H9 (cell line): ENCODE results near the gene LARP6. TPM values are rescaled to one million over a fixed set of nuclear protein-coding genes. Genes with fewer than 3 reads are reported as not detected.

Experiments
- DNase-seq: peaks from one replicate; pipeline ENCODE4 v3.0.0-alpha.2; 2017
- H2AFZ ChIP-seq: one replicate; pipeline ENCODE4 v1.6.1; 2013; ENCODE audit warnings: mild to moderate bottlenecking, low read length, control low read depth, moderate library complexity
- H2AK5ac ChIP-seq: 2 replicates; pipeline ENCODE4 v1.6.1; 2013; ENCODE audit warnings: low read length, control low read depth, mixed read lengths; ENCODE audit not compliant: insufficient read length
- H2BK120ac ChIP-seq: one replicate; pipeline ENCODE4 v1.6.1; 2013; ENCODE audit warnings: low read depth, mild to moderate bottlenecking, low read length, control low read depth, inconsistent platforms; ENCODE audit not compliant: poor library complexity, severe bottlenecking
- H2BK12ac ChIP-seq: 2 replicates; pipeline ENCODE4 v1.6.1; 2013; ENCODE audit warnings: low read length, control low read depth, mixed read lengths, low read depth; ENCODE audit not compliant: insufficient read length
- H2BK15ac ChIP-seq: 2 replicates; pipeline ENCODE4 v1.6.1; 2013; ENCODE audit warnings: low read depth, low read length, control low read depth
- H2BK20ac ChIP-seq: one replicate; pipeline ENCODE4 v1.6.1; 2013; ENCODE audit warnings: low read depth, mild to moderate bottlenecking, low read length, control low read depth, inconsistent platforms; ENCODE audit not compliant: poor library complexity, severe bottlenecking
- H2BK5ac ChIP-seq: 2 replicates; pipeline ENCODE4 v1.6.1; 2013; ENCODE audit warnings: low read length, control low read depth, mixed read lengths; ENCODE audit not compliant: insufficient read length
- H3K14ac ChIP-seq: 2 replicates; pipeline ENCODE4 v1.6.1; 2013; ENCODE audit warnings: low read length, control low read depth; ENCODE audit not compliant: insufficient read depth
- H3K18ac ChIP-seq: 2 replicates; pipeline ENCODE4 v1.6.1; 2013; ENCODE audit warnings: low read depth, mild to moderate bottlenecking, mixed read lengths, low read length, control low read depth; ENCODE audit not compliant: insufficient read length
- H3K23ac ChIP-seq: 2 replicates; pipeline ENCODE4 v1.6.1; 2013; ENCODE audit warnings: low read length, control low read depth, mixed read lengths, low read depth; ENCODE audit not compliant: insufficient read length
- H3K23me2 ChIP-seq: 2 replicates; pipeline ENCODE4 v1.6.1; 2013; ENCODE audit warnings: low read depth, mild to moderate bottlenecking, mixed read lengths, low read length, control low read depth; ENCODE audit not compliant: insufficient read length, poor library complexity, severe bottlenecking
- H3K27ac ChIP-seq: 2 replicates; pipeline ENCODE4 v1.5.1; 2013; ENCODE audit warnings: low read length, control low read depth, mixed read lengths, low read depth; ENCODE audit not compliant: insufficient read length
- H3K27me3 ChIP-seq: 2 replicates; pipeline ENCODE4 v1.6.1; 2013; ENCODE audit warnings: low read length, control low read depth, inconsistent platforms; ENCODE audit not compliant: insufficient read depth
- H3K4ac ChIP-seq: 2 replicates; pipeline ENCODE4 v1.6.1; 2013; ENCODE audit warnings: low read depth, mild to moderate bottlenecking, control low read depth, inconsistent platforms, low read length, moderate library complexity
- H3K4me1 ChIP-seq: 2 replicates; pipeline ENCODE4 v1.6.1; 2013; ENCODE audit warnings: low read length, control low read depth, inconsistent platforms; ENCODE audit not compliant: insufficient read depth
- H3K4me2 ChIP-seq: 2 replicates; pipeline ENCODE4 v1.6.1; 2013; ENCODE audit warnings: low read length, control low read depth, mixed read lengths; ENCODE audit not compliant: insufficient read length, insufficient read depth
- H3K56ac ChIP-seq: 2 replicates; pipeline ENCODE4 v1.6.1; 2013; ENCODE audit warnings: low read depth, mild to moderate bottlenecking, mixed read lengths, low read length, control low read depth; ENCODE audit not compliant: insufficient read length
- H3K79me1 ChIP-seq: 2 replicates; pipeline ENCODE4 v1.6.1; 2013; ENCODE audit warnings: low read depth, mild to moderate bottlenecking, moderate library complexity, low read length, control low read depth, inconsistent platforms; ENCODE audit not compliant: insufficient read depth, poor library complexity, severe bottlenecking
- H3K79me2 ChIP-seq: 2 replicates; pipeline ENCODE4 v1.6.1; 2013; ENCODE audit warnings: low read length, control low read depth, inconsistent platforms; ENCODE audit not compliant: insufficient read depth
- H3K9ac ChIP-seq: 2 replicates; pipeline ENCODE4 v1.6.1; 2013; ENCODE audit warnings: low read length, control low read depth, mixed read lengths; ENCODE audit not compliant: insufficient read length; ENCODE audit errors: extremely low read depth
- H3K9me3 ChIP-seq: one replicate; pipeline ENCODE4 v1.6.1; 2013; ENCODE audit warnings: low read depth, low read length, inconsistent platforms; ENCODE audit not compliant: control insufficient read depth
- H3T11ph ChIP-seq: one replicate; pipeline ENCODE4 v1.6.1; 2013; ENCODE audit warnings: mild to moderate bottlenecking, low read length, control low read depth, inconsistent platforms
- H4K20me1 ChIP-seq: one replicate; pipeline ENCODE4 v1.6.1; 2013; ENCODE audit not compliant: control insufficient read depth, insufficient read length, insufficient read depth
- H4K5ac ChIP-seq: 2 replicates; pipeline ENCODE4 v1.6.1; 2013; ENCODE audit warnings: low read depth, mild to moderate bottlenecking, mixed read lengths, low read length, control low read depth; ENCODE audit not compliant: insufficient read length
- H4K8ac ChIP-seq: replicated peaks from 2 replicates; pipeline ENCODE4 v1.6.1; 2013; ENCODE audit warnings: low read length, control low read depth, mixed read lengths, low read depth; ENCODE audit not compliant: insufficient read length
- H4K91ac ChIP-seq: 2 replicates; pipeline ENCODE4 v1.6.1; 2013; ENCODE audit warnings: low read depth, mild to moderate bottlenecking, moderate library complexity, mixed read lengths, low read length, control low read depth; ENCODE audit not compliant: insufficient read length
- H3K27ac Mint-ChIP-seq, 3 experiments: 2 replicates in 2 of 3; 3 replicates in 1 of 3; pipeline ENCODE4 v1.8.0; 2020 to 2021; ENCODE audit warnings: mixed read lengths in 3 of 3, mild to moderate bottlenecking in 1 of 3, moderate library complexity in 1 of 3
- H3K27me3 Mint-ChIP-seq: 2 replicates; pipeline ENCODE4 v1.8.0; 2021; ENCODE audit warnings: low read depth, mild to moderate bottlenecking, moderate library complexity, mixed read lengths
- H3K36me3 Mint-ChIP-seq, 3 experiments: 2 replicates in 2 of 3; 3 replicates in 1 of 3; pipeline ENCODE4 v1.8.0; 2020 to 2021; ENCODE audit warnings: low read depth in 3 of 3, mixed read lengths in 3 of 3; ENCODE audit not compliant: insufficient read depth in 1 of 3
- H3K4me1 Mint-ChIP-seq, 2 experiments: 2 replicates each; pipeline ENCODE4 v1.8.0; 2020; ENCODE audit warnings: mixed read lengths in 2 of 2
- H3K4me3 Mint-ChIP-seq, 2 experiments: 2 replicates in 1 of 2; 3 replicates in 1 of 2; pipeline ENCODE4 v1.8.0; 2020 to 2021; ENCODE audit warnings: mild to moderate bottlenecking in 2 of 2, mixed read lengths in 2 of 2, moderate library complexity in 1 of 2
- H3K9me3 Mint-ChIP-seq, 2 experiments: 2 replicates in 1 of 2; 3 replicates in 1 of 2; pipeline ENCODE4 v1.8.0; 2020; ENCODE audit warnings: mild to moderate bottlenecking in 2 of 2, mixed read lengths in 2 of 2, moderate library complexity in 1 of 2
- CTCF ChIP-seq: fragments of 200-600 bp; sonication (generic); conservative IDR thresholded peaks from 3 replicates; pipeline ENCODE4 v1.8.0; 2021; ENCODE audit warnings: antibody characterized with exemption, mild to moderate bottlenecking
- WGBS: extraction: QIAGEN DNeasy Blood & Tissue Kit; methylation state at CpG from one replicate; pipeline ENCODE4 v1.1.7; 2013; ENCODE audit warnings: missing lambda C conversion rate, low lambda C conversion rate, mixed read lengths; ENCODE audit not compliant: insufficient read length; ENCODE audit errors: extremely low coverage; 5-methylcytosine and 5-hydroxymethylcytosine counted together
- total RNA-seq: library from RNA; stranded (reverse); gene quantifications from 2 replicates; pipeline ENCODE4 v1.2.1, GENCODE V29; 2021

The LARP6 gene
- total RNA-seq, 1 experiment from 2014 or later: 18.9 TPM

- Histone ChIP-seq H4K5ac (no peak overlapping the region), H3K27me3 (no peaks in the 10 kb centered on the region), H3K4me2 (no peak overlapping the region), H3K14ac (no peak overlapping the region), H3K4ac (no peak overlapping the region), H3K79me1 (no peaks in the 10 kb centered on the region), H2AFZ (no peak overlapping the region), H3K18ac (no peak overlapping the region), H3K4me1 (no peaks in the 10 kb centered on the region), H4K8ac (no peak overlapping the region), H3K79me2 (no peaks in the 10 kb centered on the region), H3K23ac (no peak overlapping the region), H4K20me1 (no peaks in the 10 kb centered on the region), H3K27ac (no peak overlapping the region), H3K23me2 (no peaks in the 10 kb centered on the region), H4K91ac (no peak overlapping the region), H3K56ac (no peak overlapping the region), H3T11ph (no peak overlapping the region), H2BK15ac (no peak overlapping the region), H3K9me3 (no peaks in the 10 kb centered on the region), H2BK20ac (no peak overlapping the region), H2BK120ac (no peak overlapping the region), H2AK5ac (no peak overlapping the region), H3K9ac (no peak overlapping the region), H2BK5ac (no peak overlapping the region), H2BK12ac (no peak overlapping the region)
- no peak for TF ChIP-seq CTCF
- no peaks in the 10 kb centered on the region for H3K9me3 Mint-ChIP-seq
- H3K36me3 Mint-ChIP-seq: peaks cover 1 to 7% (median 5%) of the 10 kb centered on the region in 3 experiments; a peak in 3 of 7 replicates
- no peaks in the 10 kb centered on the region for H3K27me3 Mint-ChIP-seq
- no peak overlapping the region; a peak in 2 of 7 replicates for H3K27ac Mint-ChIP-seq
- no peak overlapping the region for H3K4me3 Mint-ChIP-seq
- DNase-seq: no peak
- peaks cover 5 to 11% of the 10 kb centered on the region in 2 experiments; a peak in 2 of 4 replicates for H3K4me1 Mint-ChIP-seq
- no CpG with 5 or more reads among the region's 1 CpG for WGBS
Observed at GRCh38 chr15:70902107-70902506, 48.1 kb upstream of the LARP6 start.
